Stimulated activated CD8-positive, alpha-beta memory T cell treated with anti-CD3 and anti-CD28 coated beads, Interleukin-15, amount 100 ng/mL, for 24 hours (primary cell): ENCODE measurements around the gene INIP.

Source experiments
- DNase-seq: peaks from one replicate; pipeline ENCODE4 v3.0.0-alpha.2; 2020; ENCODE audit warnings: low read depth

Gene INIP, protein sequence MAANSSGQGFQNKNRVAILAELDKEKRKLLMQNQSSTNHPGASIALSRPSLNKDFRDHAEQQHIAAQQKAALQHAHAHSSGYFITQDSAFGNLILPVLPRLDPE

DNA sequence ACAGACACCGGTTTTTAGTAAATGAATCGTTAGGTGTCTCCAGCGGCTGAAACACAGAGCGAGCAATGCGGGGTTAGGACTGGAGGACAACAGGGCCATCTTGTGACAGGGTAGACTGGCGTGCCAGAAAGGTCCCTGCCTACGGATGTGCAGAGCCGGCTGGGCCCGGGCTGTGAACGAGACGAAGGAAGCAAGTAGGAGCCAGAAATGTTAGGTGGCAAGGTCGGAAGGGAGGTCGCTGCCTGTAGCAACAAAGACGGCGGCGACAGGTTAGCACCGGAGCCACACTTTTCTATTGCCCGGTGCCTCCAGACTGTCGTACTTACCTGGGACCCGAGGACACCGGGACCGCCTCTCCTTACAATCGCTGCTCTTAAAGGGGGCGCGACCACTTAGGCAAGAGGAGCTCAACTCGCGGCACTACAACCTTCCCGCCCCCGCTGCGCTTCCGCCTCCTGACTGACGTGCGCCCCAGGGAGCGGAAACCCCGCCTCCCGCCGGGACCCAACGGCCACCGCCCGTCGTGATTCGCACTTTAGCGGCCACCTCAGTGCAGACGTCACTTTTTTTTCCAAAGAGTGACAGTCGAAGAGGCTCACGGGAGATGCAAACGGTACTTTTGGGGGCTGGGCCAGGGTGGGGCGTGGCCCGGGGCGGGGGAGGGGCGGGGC lies at the start of gene INIP:
Gene INIP (minus strand): TSS at position 457 of the 671 bp plus-strand sequence. CDS start 1,632 bp downstream, outside the sequence.
- DNase-seq = peak; percentile 94

DNA sequence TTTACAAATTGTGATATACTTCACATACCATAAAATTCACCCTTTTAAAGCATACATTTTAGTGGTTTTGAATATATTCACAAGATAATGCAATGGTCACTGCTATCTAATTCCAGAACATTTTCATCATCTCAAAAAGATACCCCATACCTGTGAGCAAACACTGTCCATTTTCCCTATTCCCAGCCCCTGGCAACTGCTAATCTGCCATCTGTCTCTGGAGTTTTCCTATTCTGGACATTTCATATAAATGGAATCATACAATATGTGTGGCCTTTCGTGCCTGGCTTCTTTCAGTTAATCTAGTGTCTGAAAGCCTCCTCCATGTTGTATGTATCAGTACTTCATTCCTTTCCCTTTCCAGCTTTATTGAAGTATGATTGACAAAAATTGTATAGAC lies 47.4 kb upstream of the INIP start:
- no peak for DNase-seq

- no peak for DNase-seq
These were observed 46.9 kb upstream of the INIP start for GRCh38 chr9:112764837-112765236.

DNA sequence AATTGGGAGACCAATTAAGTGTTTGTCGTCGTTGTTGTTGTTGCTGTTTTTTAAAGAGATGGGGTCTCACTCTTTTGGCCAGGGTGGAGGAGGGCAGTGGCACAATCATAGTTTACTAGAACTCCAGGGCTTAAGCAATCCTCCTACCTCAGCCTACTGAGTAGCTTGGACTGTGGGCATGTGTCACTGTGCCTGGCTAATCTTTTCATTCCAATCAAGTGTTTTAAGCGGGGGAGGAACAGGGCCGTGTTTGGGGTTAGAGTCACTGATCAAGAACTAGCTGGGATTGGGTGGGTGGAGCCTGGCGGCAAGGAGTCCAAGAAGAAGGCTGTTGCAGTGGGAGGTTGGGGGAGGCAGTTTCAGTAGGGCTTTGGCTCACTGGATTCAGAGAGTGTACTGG lies 46.4 kb upstream of the INIP start:
- DNase-seq = no peak

DNA sequence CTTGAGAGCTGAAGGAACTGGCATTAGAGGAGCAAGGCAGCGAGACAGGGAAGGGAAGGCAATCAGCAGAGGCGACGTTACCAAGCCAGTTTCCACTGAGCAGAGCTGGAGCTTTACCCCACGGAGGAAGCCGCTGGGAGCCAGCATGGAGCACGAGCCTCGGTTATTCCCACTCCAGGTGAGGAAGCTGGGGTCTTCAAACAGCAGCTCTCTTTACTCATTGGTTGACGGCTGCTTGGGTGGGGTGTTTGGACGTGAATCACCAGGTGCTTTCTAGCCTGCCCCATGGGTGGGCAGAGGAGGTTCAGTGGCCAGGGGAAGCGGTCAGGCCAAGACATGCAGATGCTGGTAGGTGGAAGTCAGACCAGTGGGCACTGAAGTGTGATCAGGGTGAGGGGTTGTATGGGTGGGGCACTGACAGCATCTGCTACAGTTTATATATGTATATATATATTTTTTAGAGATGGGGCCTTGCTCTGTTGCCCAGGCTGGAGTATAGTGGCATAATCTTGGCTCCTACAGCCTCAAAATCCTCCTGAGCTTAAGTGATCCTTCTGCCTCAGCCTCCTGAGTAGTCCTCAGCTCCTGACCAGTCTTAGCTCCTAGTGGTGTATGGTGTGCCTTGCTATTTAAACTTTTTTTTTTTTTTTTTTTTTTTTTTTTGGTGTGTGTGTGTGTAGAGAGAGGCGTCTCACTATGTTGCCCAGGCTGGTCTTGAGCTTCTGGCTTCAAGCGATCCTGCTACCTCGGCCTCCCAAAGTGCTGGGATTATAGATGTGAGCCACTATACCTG lies 45.0 kb upstream of the INIP start:
- DNase-seq = no peak

- DNase-seq = no peak
These were observed 44.2 kb upstream of the INIP start for GRCh38 chr9:112761912-112762655.

DNA sequence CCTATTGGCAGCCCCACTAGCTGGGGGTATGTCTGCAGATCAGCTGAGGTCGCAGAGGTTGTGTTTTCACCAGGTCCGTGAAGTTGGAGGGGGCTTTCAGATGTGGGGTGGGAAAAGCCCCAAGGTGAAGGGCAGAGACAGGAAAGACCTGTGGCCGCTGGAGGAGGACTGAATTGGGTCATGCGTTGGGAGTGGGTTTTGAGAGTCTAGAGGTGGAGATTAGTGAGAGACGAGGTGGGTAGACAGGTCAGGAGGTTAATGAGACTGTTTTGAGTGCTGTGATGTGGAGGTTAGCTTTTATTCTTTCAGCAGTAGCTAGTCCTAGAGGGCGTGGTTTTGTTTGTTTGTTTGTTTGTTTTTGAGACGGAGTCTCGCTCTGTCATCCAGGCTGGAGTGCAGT lies 42.9 kb upstream of the INIP start:
- no peak for DNase-seq

GRCh38 chr9:112757940-112758339 lies 40.0 kb upstream of the INIP start:
- DNase-seq = no peak

GRCh38 chr9:112757282-112757883 lies 39.5 kb upstream of the INIP start:
- no peak for DNase-seq

DNA sequence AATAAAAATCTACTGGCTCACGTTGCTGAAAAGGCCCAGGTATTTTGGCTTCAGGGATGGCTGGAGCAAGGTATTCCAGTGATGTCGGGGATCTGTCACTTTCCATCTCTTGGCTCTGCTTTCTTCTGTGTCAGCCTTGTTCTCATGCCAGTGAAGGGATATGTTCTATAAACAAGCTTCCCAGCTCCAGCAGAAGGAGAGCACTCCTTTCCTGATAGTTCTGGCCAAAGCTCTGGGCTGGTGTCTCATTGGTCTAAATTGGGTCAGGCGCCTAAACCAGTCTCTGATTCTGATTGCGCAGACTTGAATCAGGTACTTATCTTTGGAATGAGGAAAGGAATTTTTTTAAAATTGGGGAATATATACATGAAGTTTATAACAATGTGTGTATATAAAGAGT lies 37.8 kb upstream of the INIP start:
- DNase-seq = no peak

DNA sequence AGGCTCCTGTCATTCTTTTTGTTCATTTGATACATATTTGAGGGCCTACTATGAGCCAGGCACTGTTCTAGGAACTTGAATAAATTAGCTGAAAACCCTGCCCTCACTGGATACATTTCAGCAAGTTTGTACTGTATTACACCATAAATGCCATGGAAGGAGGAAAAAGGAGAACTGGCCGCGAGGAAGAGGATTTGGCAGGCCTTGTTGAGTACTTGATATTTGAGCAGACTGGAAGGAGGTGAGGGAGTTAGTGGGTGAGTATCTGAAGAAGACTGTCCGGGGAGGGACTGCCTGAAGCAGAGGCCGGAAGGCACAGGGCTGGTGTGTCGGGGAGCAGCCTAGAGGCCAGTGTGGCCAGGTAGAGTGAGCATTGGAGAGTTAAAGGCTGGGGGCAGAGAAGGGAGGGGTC lies 37.1 kb upstream of the INIP start:
- DNase-seq = no peak

DNA sequence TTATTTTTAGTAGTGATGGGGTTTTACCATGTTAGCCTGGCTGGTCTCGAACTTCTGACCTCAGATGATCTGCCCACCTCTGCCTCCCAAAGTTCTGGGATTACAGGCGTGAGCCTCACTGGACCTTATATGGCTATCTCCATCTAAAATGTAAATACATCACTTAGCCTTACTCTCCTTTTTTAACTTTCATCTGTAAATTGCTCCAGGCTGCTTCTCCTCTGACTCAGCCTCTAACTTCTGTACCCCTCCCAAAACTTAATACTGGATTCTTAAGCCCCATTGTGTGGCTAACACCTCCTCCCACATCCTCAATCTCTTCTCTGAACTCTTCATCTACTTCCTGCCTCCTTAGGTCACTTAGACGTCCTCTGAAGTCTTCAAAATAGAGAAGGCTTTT lies 36.7 kb upstream of the INIP start:
- no peak for DNase-seq

DNA sequence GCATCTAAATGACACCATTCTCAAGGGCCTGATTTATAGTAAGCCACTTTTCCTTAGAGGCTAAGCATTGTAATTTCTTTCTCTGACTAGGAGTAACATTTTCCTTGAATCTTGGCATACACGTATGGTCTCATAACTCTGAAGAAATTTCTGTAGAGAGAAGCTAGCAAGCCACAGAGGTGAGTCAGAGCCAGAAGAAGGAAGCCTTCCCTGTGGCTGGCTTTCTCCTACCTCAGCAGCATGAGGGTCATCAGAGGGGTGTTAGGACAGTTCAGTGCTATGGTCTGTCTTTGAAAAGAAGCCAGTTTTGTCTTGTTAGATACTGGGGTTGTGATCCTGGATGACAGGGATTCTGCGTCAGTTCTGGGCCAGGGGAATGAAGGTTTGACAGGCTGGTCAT lies 35.8 kb upstream of the INIP start:
- no peak for DNase-seq

- DNase-seq = no peak
These were observed 34.6 kb upstream of the INIP start for GRCh38 chr9:112752334-112753125.

- DNase-seq = no peak
These were observed 33.3 kb upstream of the INIP start for GRCh38 chr9:112751056-112751795.

- no peak for DNase-seq
These were observed 32.8 kb upstream of the INIP start for GRCh38 chr9:112750764-112751055.

GRCh38 chr9:112750016-112750763 lies 32.3 kb upstream of the INIP start, which contains the start of gene SNX30:
TSS of gene SNX30 (plus strand) at chr9:112750760. CDS start at chr9:112751002, 242 bp downstream.
- peak; percentile 52 for DNase-seq

DNA sequence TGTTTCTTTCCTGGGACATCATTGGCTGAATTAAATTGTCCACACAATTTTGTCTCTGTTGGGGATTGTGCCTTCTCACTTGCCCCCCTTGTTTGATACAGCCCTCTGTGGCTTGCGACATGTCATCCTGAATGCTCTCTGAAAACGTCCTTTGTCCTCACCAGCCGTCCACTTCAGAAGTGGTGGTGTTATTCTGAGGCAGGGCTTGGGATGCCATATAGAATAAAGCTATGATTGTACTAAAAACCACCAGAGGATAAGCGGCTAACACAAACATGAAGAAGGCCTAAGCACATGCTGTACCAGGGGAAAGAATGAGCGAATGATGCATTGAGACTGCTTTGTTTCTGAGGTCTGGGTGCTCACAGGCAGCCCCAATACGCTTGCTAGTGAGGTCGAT lies 29.2 kb upstream of the INIP start:
- DNase-seq = no peak

GRCh38 chr9:112744177-112744576 lies 26.3 kb upstream of the INIP start:
- DNase-seq = no peak

GRCh38 chr9:112743216-112743836 lies 25.4 kb upstream of the INIP start:
- DNase-seq = no peak
